ENCODE measurements around the gene KCNAB1.

The KCNAB1 gene

DNA sequence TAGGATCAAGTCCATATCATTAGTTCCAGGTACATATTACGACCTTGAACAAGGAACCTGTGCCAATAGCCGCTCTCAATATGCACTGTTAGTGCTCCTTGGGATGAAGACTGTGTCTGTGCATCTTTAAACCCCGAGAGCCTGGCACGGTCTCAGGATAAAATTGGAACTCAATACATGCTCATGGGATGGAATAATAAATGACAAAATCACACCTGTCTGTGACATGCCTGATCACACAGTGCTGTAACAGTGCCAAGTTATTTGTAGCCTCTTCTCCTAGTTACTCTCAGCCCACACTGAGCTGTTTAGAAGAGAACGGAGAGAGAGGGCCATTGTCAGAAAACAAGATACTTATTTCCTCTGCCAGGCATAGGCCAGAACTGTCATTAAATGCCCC, 352.3 kb downstream of the KCNAB1 start:
- H3K4me3 ChIP-seq (ENCODE audit: control insufficient read depth in 1 of 7, extremely low read depth in 1 of 7, insufficient read depth in 4 of 7, low read depth in 2 of 7, low read length in 6 of 7): no peak overlapping the region
- no peaks in the 10 kb centered on the region for H3K27me3 ChIP-seq (replicated peaks in 2 of 5; ENCODE audit: control insufficient read depth in 4 of 5, insufficient read depth in 5 of 5, low read length in 4 of 5)
- H3K36me3 ChIP-seq (ENCODE audit: control insufficient read depth in 4 of 4, insufficient read depth in 4 of 4, low read length in 3 of 4): no peaks in the 10 kb centered on the region
- 100% methylated on average over 5 of the region's 5 CpGs for WGBS (ENCODE audit: insufficient coverage)
- DNase-seq: no peak
- H3K4me1 ChIP-seq (ENCODE audit: control extremely low read depth in 1 of 4, control insufficient read depth in 4 of 4, insufficient read depth in 4 of 4, low read length in 3 of 4): no peaks in the 10 kb centered on the region
- no peaks in the 10 kb centered on the region for H3K9me3 ChIP-seq (ENCODE audit: control extremely low read depth in 1 of 5, control insufficient read depth in 4 of 5, insufficient read depth in 2 of 5, low read depth in 1 of 5, low read length in 4 of 5)
- ChIA-PET CTCF (interaction anchor here (1.1 to 3.9 kb wide), 3 partner anchors 23 to 35 kb away, joined by 4 to 10 read pairs (median 4); no protein-coding TSS in a partner anchor), POLR2A (no interaction called here)
- no peak overlapping the region for H3K27ac ChIP-seq (ENCODE audit: insufficient read depth in 1 of 2, low read depth in 1 of 2, low read length in 2 of 2, poor library complexity in 1 of 2, severe bottlenecking in 2 of 2)

DNA sequence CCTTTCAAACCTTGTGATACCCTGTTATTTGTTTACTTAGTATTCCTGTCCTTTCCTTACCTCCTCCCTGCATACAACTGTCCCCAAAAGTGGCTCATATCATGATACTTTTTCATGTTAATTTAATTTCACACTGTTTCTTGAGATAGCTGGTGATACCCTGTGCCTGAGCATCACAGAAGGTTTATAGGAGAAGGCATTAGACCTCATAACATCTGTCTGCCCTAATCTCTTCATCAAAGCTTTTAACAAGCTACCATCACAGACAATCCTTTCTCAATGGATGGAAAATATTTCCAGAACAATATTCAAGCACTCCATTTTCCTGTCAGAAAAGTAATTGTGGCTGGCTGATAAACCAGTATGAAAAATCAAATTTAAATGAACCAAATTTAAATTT, 353.0 kb downstream of the KCNAB1 start:
- ChIA-PET CTCF (interaction anchor here (0.7 to 3.9 kb wide), 11 partner anchors 19 to 313 kb away, joined by 3 to 10 read pairs (median 4); no protein-coding TSS in a partner anchor), POLR2A (no interaction called here)
- DNase-seq: no peak
- no peaks in the 10 kb centered on the region for H3K4me1 ChIP-seq (ENCODE audit: control extremely low read depth in 1 of 4, control insufficient read depth in 4 of 4, insufficient read depth in 4 of 4, low read length in 3 of 4)
- no peak overlapping the region for H3K27ac ChIP-seq (ENCODE audit: insufficient read depth in 1 of 2, low read depth in 1 of 2, low read length in 2 of 2, poor library complexity in 1 of 2, severe bottlenecking in 2 of 2)
- H3K36me3 ChIP-seq (ENCODE audit: control insufficient read depth in 4 of 4, insufficient read depth in 4 of 4, low read length in 3 of 4): no peaks in the 10 kb centered on the region
- H3K4me3 ChIP-seq (ENCODE audit: control insufficient read depth in 1 of 7, extremely low read depth in 1 of 7, insufficient read depth in 4 of 7, low read depth in 2 of 7, low read length in 6 of 7): no peak overlapping the region
- H3K9me3 ChIP-seq (ENCODE audit: control extremely low read depth in 1 of 5, control insufficient read depth in 4 of 5, insufficient read depth in 2 of 5, low read depth in 1 of 5, low read length in 4 of 5): no peaks in the 10 kb centered on the region
- H3K27me3 ChIP-seq (replicated peaks in 2 of 5; ENCODE audit: control insufficient read depth in 4 of 5, insufficient read depth in 5 of 5, low read length in 4 of 5): no peaks in the 10 kb centered on the region

GRCh38 chr3:156474560-156475389, 354.4 kb downstream of the KCNAB1 start:
- CTCF ChIA-PET: interaction anchor here (0.6 to 3.9 kb wide), 14 partner anchors 9 to 326 kb away, joined by 3 to 10 read pairs (median 4); no protein-coding TSS in a partner anchor
- no peaks in the 10 kb centered on the region for H3K9me3 ChIP-seq (ENCODE audit: control extremely low read depth in 1 of 5, control insufficient read depth in 4 of 5, insufficient read depth in 2 of 5, low read depth in 1 of 5, low read length in 4 of 5)
- peak; percentile 22 to 41 (median 29) for DNase-seq
- WGBS (ENCODE audit: insufficient coverage): 70% methylated on average over 6 of the region's 12 CpGs
- POLR2A ChIA-PET: no interaction called here
- no peaks in the 10 kb centered on the region for H3K27me3 ChIP-seq (replicated peaks in 2 of 5; ENCODE audit: control insufficient read depth in 4 of 5, insufficient read depth in 5 of 5, low read length in 4 of 5)
- no peak overlapping the region for H3K27ac ChIP-seq (ENCODE audit: insufficient read depth in 1 of 2, low read depth in 1 of 2, low read length in 2 of 2, poor library complexity in 1 of 2, severe bottlenecking in 2 of 2)
- H3K4me3 ChIP-seq (ENCODE audit: control insufficient read depth in 1 of 7, extremely low read depth in 1 of 7, insufficient read depth in 4 of 7, low read depth in 2 of 7, low read length in 6 of 7): peak overlapping the region in 1 of 7 experiments; percentile 31
- no peaks in the 10 kb centered on the region for H3K36me3 ChIP-seq (ENCODE audit: control insufficient read depth in 4 of 4, insufficient read depth in 4 of 4, low read length in 3 of 4)
- H3K4me1 ChIP-seq (ENCODE audit: control extremely low read depth in 1 of 4, control insufficient read depth in 4 of 4, insufficient read depth in 4 of 4, low read length in 3 of 4): no peaks in the 10 kb centered on the region

- no peaks in the 10 kb centered on the region for H3K4me1 ChIP-seq (ENCODE audit: control extremely low read depth in 1 of 4, control insufficient read depth in 4 of 4, insufficient read depth in 4 of 4, low read length in 3 of 4)
- ChIA-PET CTCF (no interaction called here), POLR2A (no interaction called here)
- WGBS (ENCODE audit: insufficient coverage): 88% methylated on average over 1 of the region's 1 CpG
- H3K4me3 ChIP-seq (ENCODE audit: control insufficient read depth in 1 of 7, extremely low read depth in 1 of 7, insufficient read depth in 4 of 7, low read depth in 2 of 7, low read length in 6 of 7): no peak overlapping the region
- no peaks in the 10 kb centered on the region for H3K27me3 ChIP-seq (replicated peaks in 2 of 5; ENCODE audit: control insufficient read depth in 4 of 5, insufficient read depth in 5 of 5, low read length in 4 of 5)
- no peaks in the 10 kb centered on the region for H3K9me3 ChIP-seq (ENCODE audit: control extremely low read depth in 1 of 5, control insufficient read depth in 4 of 5, insufficient read depth in 2 of 5, low read depth in 1 of 5, low read length in 4 of 5)
- H3K27ac ChIP-seq (ENCODE audit: insufficient read depth in 1 of 2, low read depth in 1 of 2, low read length in 2 of 2, poor library complexity in 1 of 2, severe bottlenecking in 2 of 2): no peak overlapping the region
- H3K36me3 ChIP-seq (ENCODE audit: control insufficient read depth in 4 of 4, insufficient read depth in 4 of 4, low read length in 3 of 4): no peaks in the 10 kb centered on the region
- no peak for DNase-seq
These were observed 356.9 kb downstream of the KCNAB1 start for GRCh38 chr3:156477323-156477722.

DNA sequence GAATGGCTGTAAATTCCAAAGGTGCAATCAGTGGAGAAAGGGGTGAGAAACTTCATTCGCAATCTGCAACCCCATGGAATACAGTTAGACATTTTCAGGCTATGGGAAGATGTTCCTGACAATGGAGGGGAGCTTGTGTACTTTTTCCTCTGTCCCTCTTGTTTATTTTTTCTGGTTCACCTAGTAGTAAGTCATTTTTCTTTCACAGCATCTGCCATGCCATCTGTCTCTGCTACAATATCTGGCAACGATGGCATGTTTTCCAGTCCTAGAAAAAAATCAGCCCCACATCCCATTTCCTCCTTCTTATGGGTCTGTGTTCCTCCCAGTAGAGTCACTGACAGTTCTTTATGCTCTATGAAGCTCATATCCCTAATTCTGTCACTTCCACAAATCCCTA, 358.5 kb downstream of the KCNAB1 start:
- WGBS (ENCODE audit: insufficient coverage): 100% methylated on average over 2 of the region's 2 CpGs
- H3K4me1 ChIP-seq (ENCODE audit: control extremely low read depth in 1 of 4, control insufficient read depth in 4 of 4, insufficient read depth in 4 of 4, low read length in 3 of 4): peaks cover 5 to 12% (median 11%) of the 10 kb centered on the region in 4 experiments
- H3K4me3 ChIP-seq (ENCODE audit: control insufficient read depth in 1 of 7, extremely low read depth in 1 of 7, insufficient read depth in 4 of 7, low read depth in 2 of 7, low read length in 6 of 7): no peak overlapping the region
- DNase-seq: no peak
- H3K9me3 ChIP-seq (ENCODE audit: control extremely low read depth in 1 of 5, control insufficient read depth in 4 of 5, insufficient read depth in 2 of 5, low read depth in 1 of 5, low read length in 4 of 5): no peaks in the 10 kb centered on the region
- H3K27ac ChIP-seq (ENCODE audit: insufficient read depth in 1 of 2, low read depth in 1 of 2, low read length in 2 of 2, poor library complexity in 1 of 2, severe bottlenecking in 2 of 2): no peak overlapping the region
- ChIA-PET CTCF (interaction anchor here (1.1 to 1.2 kb wide), 2 partner anchors 11 to 31 kb away, joined by 3 read pairs; no protein-coding TSS in a partner anchor), POLR2A (no interaction called here)
- H3K27me3 ChIP-seq (replicated peaks in 2 of 5; ENCODE audit: control insufficient read depth in 4 of 5, insufficient read depth in 5 of 5, low read length in 4 of 5): no peaks in the 10 kb centered on the region
- no peaks in the 10 kb centered on the region for H3K36me3 ChIP-seq (ENCODE audit: control insufficient read depth in 4 of 4, insufficient read depth in 4 of 4, low read length in 3 of 4)

GRCh38 chr3:156479604-156480003, 359.2 kb downstream of the KCNAB1 start:
- no peak overlapping the region for H3K4me3 ChIP-seq (ENCODE audit: control insufficient read depth in 1 of 7, extremely low read depth in 1 of 7, insufficient read depth in 4 of 7, low read depth in 2 of 7, low read length in 6 of 7)
- WGBS (ENCODE audit: insufficient coverage): 100% methylated on average over 1 of the region's 1 CpG
- ChIA-PET CTCF (interaction anchor here (1.1 to 1.2 kb wide), 2 partner anchors 10 to 30 kb away, joined by 3 read pairs; no protein-coding TSS in a partner anchor), POLR2A (no interaction called here)
- H3K4me1 ChIP-seq (ENCODE audit: control extremely low read depth in 1 of 4, control insufficient read depth in 4 of 4, insufficient read depth in 4 of 4, low read length in 3 of 4): peaks cover 8 to 19% (median 18%) of the 10 kb centered on the region in 4 experiments
- H3K27ac ChIP-seq (ENCODE audit: insufficient read depth in 1 of 2, low read depth in 1 of 2, low read length in 2 of 2, poor library complexity in 1 of 2, severe bottlenecking in 2 of 2): no peak overlapping the region
- no peaks in the 10 kb centered on the region for H3K9me3 ChIP-seq (ENCODE audit: control extremely low read depth in 1 of 5, control insufficient read depth in 4 of 5, insufficient read depth in 2 of 5, low read depth in 1 of 5, low read length in 4 of 5)
- no peaks in the 10 kb centered on the region for H3K27me3 ChIP-seq (replicated peaks in 2 of 5; ENCODE audit: control insufficient read depth in 4 of 5, insufficient read depth in 5 of 5, low read length in 4 of 5)
- no peaks in the 10 kb centered on the region for H3K36me3 ChIP-seq (ENCODE audit: control insufficient read depth in 4 of 4, insufficient read depth in 4 of 4, low read length in 3 of 4)
- DNase-seq: no peak

DNA sequence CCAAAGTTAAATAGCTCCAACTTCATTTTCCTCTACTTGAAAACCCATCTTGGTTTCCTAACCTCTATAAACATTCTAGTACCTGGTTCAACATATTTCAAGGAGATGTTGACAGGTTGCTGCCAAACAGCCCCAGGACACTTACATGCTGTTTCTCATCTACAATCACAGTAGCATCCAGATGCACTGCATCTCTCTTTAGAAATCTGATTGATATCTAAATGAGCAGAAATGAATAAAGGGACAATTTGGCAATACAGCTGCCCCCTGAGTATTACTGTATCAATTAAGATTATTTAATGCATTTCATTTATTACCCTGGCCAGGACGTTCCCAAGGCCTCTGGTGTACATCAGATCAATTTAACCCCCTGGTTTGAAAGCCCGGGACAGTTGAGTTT, 360.6 kb downstream of the KCNAB1 start:
- H3K36me3 ChIP-seq (ENCODE audit: control insufficient read depth in 4 of 4, insufficient read depth in 4 of 4, low read length in 3 of 4): no peaks in the 10 kb centered on the region
- no peak overlapping the region for H3K27ac ChIP-seq (ENCODE audit: insufficient read depth in 1 of 2, low read depth in 1 of 2, low read length in 2 of 2, poor library complexity in 1 of 2, severe bottlenecking in 2 of 2)
- DNase-seq: no peak
- CTCF ChIA-PET: interaction anchor here (0.7 to 5.6 kb wide), 6 partner anchors 20 to 329 kb away, joined by 3 to 38 read pairs (median 4); no protein-coding TSS in a partner anchor
- H3K4me1 ChIP-seq (ENCODE audit: control extremely low read depth in 1 of 4, control insufficient read depth in 4 of 4, insufficient read depth in 4 of 4, low read length in 3 of 4): peaks cover 13 to 25% (median 22%) of the 10 kb centered on the region in 4 experiments
- no peak overlapping the region for H3K4me3 ChIP-seq (ENCODE audit: control insufficient read depth in 1 of 7, extremely low read depth in 1 of 7, insufficient read depth in 4 of 7, low read depth in 2 of 7, low read length in 6 of 7)
- H3K27me3 ChIP-seq (replicated peaks in 2 of 5; ENCODE audit: control insufficient read depth in 4 of 5, insufficient read depth in 5 of 5, low read length in 4 of 5): no peaks in the 10 kb centered on the region
- no peaks in the 10 kb centered on the region for H3K9me3 ChIP-seq (ENCODE audit: control extremely low read depth in 1 of 5, control insufficient read depth in 4 of 5, insufficient read depth in 2 of 5, low read depth in 1 of 5, low read length in 4 of 5)
- 100% methylated on average over 2 of the region's 2 CpGs for WGBS (ENCODE audit: insufficient coverage)
- POLR2A ChIA-PET: no interaction called here
